Fibroblast of lung (primary cell): ENCODE measurements around the gene GHRL.
"Not testable (repeated sequence)": the region's sequence is repeated elsewhere in the genome, so short reads cannot be mapped to it uniquely, and the experiment has no call there.

Experiments
- CTCF ChIP-seq, 2 donors: IDR thresholded peaks in 1 of 2; conservative IDR thresholded peaks in 1 of 2; 1 replicate in 1 of 2; 2 replicates in 1 of 2; pipeline ENCODE4 v1.5.1; 2011 to 2012; ENCODE audit warnings: low read length in 2 of 2, control low read depth in 1 of 2, inconsistent platforms in 1 of 2, low read depth in 1 of 2, mild to moderate bottlenecking in 1 of 2
- EZH2 ChIP-seq: IDR thresholded peaks from 2 replicates; pipeline ENCODE4 v1.5.1; 2012; ENCODE audit warnings: low read length, control low read depth, mild to moderate bottlenecking; ENCODE audit errors: missing control alignments

DNA sequence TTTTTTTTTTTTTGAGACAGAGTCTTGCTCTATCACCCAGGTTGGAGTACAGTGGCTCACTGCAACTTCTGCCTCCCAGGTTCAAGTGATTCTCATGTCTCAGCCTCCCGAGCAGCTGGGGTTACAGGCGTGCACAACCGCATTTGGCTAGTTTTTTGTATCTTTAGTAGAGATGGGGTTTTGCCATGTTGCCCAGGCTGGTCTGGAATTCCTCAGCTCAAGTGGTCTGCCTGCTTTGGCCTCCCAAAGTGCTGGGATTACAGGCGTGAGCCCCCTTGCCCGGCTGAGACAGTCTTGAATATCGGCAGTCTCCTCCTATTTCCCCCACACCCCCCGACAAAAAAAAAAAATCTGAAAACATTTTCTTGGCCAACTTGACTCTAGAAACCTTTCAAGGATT is 25.8 kb downstream of the GHRL start:
- not testable (repeated sequence) for TF ChIP-seq EZH2; CTCF (conservative IDR thresholded peaks at IDR 0.05 in 1 of 2, IDR thresholded peaks at IDR 0.05 in 1 of 2; ENCODE audit: low read depth in 1 of 2, low read length in 2 of 2)
